Neural cell (in vitro differentiated cells): ENCODE measurements around the gene LANCL2. TPM values are rescaled to one million over a fixed set of nuclear protein-coding genes. Genes with fewer than 3 reads are reported as not detected.

ENCODE experiments used
- H2AFZ ChIP-seq: fragments of 200-600, 300-800 bp; sonication (generic), shearing (Covaris generic); 2 replicates; pipeline ENCODE4 v1.6.0; 2014; ENCODE audit warnings: low read depth, mild to moderate bottlenecking, antibody characterized with exemption, low read length, moderate library complexity
- H3F3A ChIP-seq: fragments of 200-600 bp; shearing (Covaris generic); 2 replicates; pipeline ENCODE4 v1.6.1; 2016; ENCODE audit warnings: mild to moderate bottlenecking, moderate library complexity, mixed read lengths, antibody characterized with exemption, low read length; ENCODE audit not compliant: insufficient read depth, poor library complexity, severe bottlenecking
- H3K27ac ChIP-seq: fragments of 200-600, 300-800 bp; sonication (generic), shearing (Covaris generic); 2 replicates; pipeline ENCODE4 v1.5.1; 2014; ENCODE audit warnings: mild to moderate bottlenecking, low read length, moderate library complexity
- H3K27me3 ChIP-seq: fragments of 300-800, 200-600 bp; sonication (generic), shearing (Covaris generic); 2 replicates; pipeline ENCODE4 v1.6.0; 2014; ENCODE audit warnings: mild to moderate bottlenecking, low read depth, low read length, moderate library complexity; ENCODE audit not compliant: insufficient read depth
- H3K36me3 ChIP-seq: fragments of 300-800, 200-600 bp; sonication (generic), shearing (Covaris generic); 2 replicates; pipeline ENCODE4 v1.5.1; 2014; ENCODE audit warnings: mild to moderate bottlenecking, antibody characterized with exemption, low read length, moderate library complexity; ENCODE audit not compliant: insufficient read depth
- H3K4me2 ChIP-seq: fragments of 300-800, 200-600 bp; sonication (generic), shearing (Covaris generic); 2 replicates; pipeline ENCODE4 v1.6.0; 2014; ENCODE audit warnings: mild to moderate bottlenecking, low read length
- H3K4me3 ChIP-seq: fragments of 300-800, 200-600 bp; sonication (generic), shearing (Covaris generic); 2 replicates; pipeline ENCODE4 v1.5.1; 2014; ENCODE audit warnings: mild to moderate bottlenecking, low read length, moderate library complexity
- H3K79me2 ChIP-seq: fragments of 200-600 bp; shearing (Covaris generic); replicated peaks from 2 replicates; pipeline ENCODE4 v1.6.0; 2014; ENCODE audit warnings: mild to moderate bottlenecking, low read length, moderate library complexity; ENCODE audit not compliant: insufficient read depth
- H3K9ac ChIP-seq: fragments of 300-800, 200-600 bp; sonication (generic), shearing (Covaris generic); 2 replicates; pipeline ENCODE4 v1.6.1; 2016; ENCODE audit warnings: mild to moderate bottlenecking, low read length, mixed read lengths
- H3K9me2 ChIP-seq: fragments of 200-600 bp; shearing (Covaris generic); 2 replicates; pipeline ENCODE4 v1.6.1; 2016; ENCODE audit warnings: mild to moderate bottlenecking, low read length, mixed read lengths; ENCODE audit not compliant: insufficient read depth
- H3K9me3 ChIP-seq: fragments of 200-600, 300-800 bp; sonication (generic), shearing (Covaris generic); 2 replicates; pipeline ENCODE4 v1.6.1; 2016; ENCODE audit warnings: mild to moderate bottlenecking, mixed run types, low read length, moderate library complexity, mixed read lengths
- H4K20me1 ChIP-seq: fragments of 200-600 bp; shearing (Covaris generic); 2 replicates; pipeline ENCODE4 v1.6.1; 2016; ENCODE audit warnings: mild to moderate bottlenecking, mixed run types; ENCODE audit not compliant: insufficient read depth
- EP300 ChIP-seq: fragments of 450-650 bp; conservative IDR thresholded peaks from 2 replicates; pipeline ENCODE4 v1.6.1; 2014; ENCODE audit warnings: antibody characterized with exemption, mild to moderate bottlenecking, moderate library complexity; ENCODE audit not compliant: poor library complexity, severe bottlenecking
- EZH2 ChIP-seq: fragments of 200-600, 300-800 bp; shearing (Covaris generic), sonication (generic); IDR thresholded peaks from 2 replicates; pipeline ENCODE4 v1.6.1; 2014; ENCODE audit warnings: antibody characterized with exemption, low read length, borderline replicate concordance, mild to moderate bottlenecking; ENCODE audit not compliant: insufficient read depth, poor library complexity, severe bottlenecking
- MXI1 ChIP-seq: fragments of 450-650 bp; conservative IDR thresholded peaks from 2 replicates; pipeline ENCODE4 v1.6.1; 2014; ENCODE audit warnings: antibody characterized with exemption, mild to moderate bottlenecking; ENCODE audit not compliant: poor library complexity, severe bottlenecking
- POLR2AphosphoS5 ChIP-seq: IDR thresholded peaks from 2 replicates; pipeline ENCODE4 v1.6.1; 2012
- RAD21 ChIP-seq: fragments of 450-650 bp; conservative IDR thresholded peaks from 2 replicates; pipeline ENCODE4 v1.6.1; 2014; ENCODE audit warnings: antibody characterized with exemption, mild to moderate bottlenecking, moderate library complexity
- SMC3 ChIP-seq: fragments of 450-650 bp; conservative IDR thresholded peaks from 2 replicates; pipeline ENCODE4 v1.6.1; 2014; ENCODE audit warnings: antibody characterized with exemption, mild to moderate bottlenecking, moderate library complexity; ENCODE audit not compliant: poor library complexity
- TAF1 ChIP-seq: IDR thresholded peaks from 2 replicates; pipeline ENCODE4 v1.6.1; 2012; ENCODE audit warnings: low read depth
- polyA plus RNA-seq: library from polyadenylated mRNA; depleted of rRNA; stranded (reverse); fragments of >200 nt; gene quantifications from 2 replicates; pipeline ENCODE4 v1.2.3, GENCODE V29; 2014
- TF ChIP-seq, protein P1 (sequence below): IDR thresholded peaks from 2 replicates; pipeline ENCODE4 v1.6.1; 2012; ENCODE audit warnings: borderline replicate concordance
- TF ChIP-seq, protein P2 (sequence below): fragments of 450-650 bp; IDR thresholded peaks from 2 replicates; pipeline ENCODE4 v1.5.1; 2014; ENCODE audit warnings: antibody characterized with exemption, mild to moderate bottlenecking, moderate library complexity; ENCODE audit not compliant: poor library complexity, severe bottlenecking

The LANCL2 gene
- polyA plus RNA-seq, 1 donor from 2014 or later, result 51.2 TPM

DNA sequence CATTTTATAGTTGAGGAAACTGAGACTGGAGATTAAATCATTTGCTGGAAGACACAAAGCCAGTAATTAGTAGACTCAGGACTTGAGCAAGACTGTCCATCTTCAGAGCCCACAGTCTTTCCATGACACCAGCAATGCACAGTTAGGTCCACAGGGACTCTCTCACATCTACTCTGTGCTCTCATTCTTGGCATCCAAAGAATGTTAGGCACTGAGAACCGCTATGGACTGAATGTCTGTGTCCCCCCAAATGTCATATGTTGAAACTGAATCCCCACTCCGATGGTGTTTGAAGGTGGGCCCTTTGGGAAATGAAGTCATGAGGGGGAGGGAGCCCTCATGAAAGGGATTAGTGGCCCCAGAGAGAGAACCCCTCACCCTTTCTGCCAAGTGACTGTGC, 100.6 kb downstream of the LANCL2 start:
- H3K4me2 ChIP-seq, result no peak overlapping the region
- no peak overlapping the region for H3K9ac ChIP-seq
- H3F3A ChIP-seq, result no peaks in the 10 kb centered on the region
- no peak overlapping the region for H2AFZ ChIP-seq
- H3K27me3 ChIP-seq, result no peaks in the 10 kb centered on the region
- H3K9me3 ChIP-seq, result no peaks in the 10 kb centered on the region
- no peaks in the 10 kb centered on the region for H3K9me2 ChIP-seq
- H4K20me1 ChIP-seq, result no peaks in the 10 kb centered on the region
- TF ChIP-seq TAF1 (no peak), RAD21 (no peak), SMC3 (no peak), POLR2AphosphoS5 (no peak), EZH2 (no peak), EP300 (no peak), MXI1 (no peak)
- TF ChIP-seq, protein P1, sequence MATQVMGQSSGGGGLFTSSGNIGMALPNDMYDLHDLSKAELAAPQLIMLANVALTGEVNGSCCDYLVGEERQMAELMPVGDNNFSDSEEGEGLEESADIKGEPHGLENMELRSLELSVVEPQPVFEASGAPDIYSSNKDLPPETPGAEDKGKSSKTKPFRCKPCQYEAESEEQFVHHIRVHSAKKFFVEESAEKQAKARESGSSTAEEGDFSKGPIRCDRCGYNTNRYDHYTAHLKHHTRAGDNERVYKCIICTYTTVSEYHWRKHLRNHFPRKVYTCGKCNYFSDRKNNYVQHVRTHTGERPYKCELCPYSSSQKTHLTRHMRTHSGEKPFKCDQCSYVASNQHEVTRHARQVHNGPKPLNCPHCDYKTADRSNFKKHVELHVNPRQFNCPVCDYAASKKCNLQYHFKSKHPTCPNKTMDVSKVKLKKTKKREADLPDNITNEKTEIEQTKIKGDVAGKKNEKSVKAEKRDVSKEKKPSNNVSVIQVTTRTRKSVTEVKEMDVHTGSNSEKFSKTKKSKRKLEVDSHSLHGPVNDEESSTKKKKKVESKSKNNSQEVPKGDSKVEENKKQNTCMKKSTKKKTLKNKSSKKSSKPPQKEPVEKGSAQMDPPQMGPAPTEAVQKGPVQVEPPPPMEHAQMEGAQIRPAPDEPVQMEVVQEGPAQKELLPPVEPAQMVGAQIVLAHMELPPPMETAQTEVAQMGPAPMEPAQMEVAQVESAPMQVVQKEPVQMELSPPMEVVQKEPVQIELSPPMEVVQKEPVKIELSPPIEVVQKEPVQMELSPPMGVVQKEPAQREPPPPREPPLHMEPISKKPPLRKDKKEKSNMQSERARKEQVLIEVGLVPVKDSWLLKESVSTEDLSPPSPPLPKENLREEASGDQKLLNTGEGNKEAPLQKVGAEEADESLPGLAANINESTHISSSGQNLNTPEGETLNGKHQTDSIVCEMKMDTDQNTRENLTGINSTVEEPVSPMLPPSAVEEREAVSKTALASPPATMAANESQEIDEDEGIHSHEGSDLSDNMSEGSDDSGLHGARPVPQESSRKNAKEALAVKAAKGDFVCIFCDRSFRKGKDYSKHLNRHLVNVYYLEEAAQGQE, result no peak
- TF ChIP-seq, protein P2, sequence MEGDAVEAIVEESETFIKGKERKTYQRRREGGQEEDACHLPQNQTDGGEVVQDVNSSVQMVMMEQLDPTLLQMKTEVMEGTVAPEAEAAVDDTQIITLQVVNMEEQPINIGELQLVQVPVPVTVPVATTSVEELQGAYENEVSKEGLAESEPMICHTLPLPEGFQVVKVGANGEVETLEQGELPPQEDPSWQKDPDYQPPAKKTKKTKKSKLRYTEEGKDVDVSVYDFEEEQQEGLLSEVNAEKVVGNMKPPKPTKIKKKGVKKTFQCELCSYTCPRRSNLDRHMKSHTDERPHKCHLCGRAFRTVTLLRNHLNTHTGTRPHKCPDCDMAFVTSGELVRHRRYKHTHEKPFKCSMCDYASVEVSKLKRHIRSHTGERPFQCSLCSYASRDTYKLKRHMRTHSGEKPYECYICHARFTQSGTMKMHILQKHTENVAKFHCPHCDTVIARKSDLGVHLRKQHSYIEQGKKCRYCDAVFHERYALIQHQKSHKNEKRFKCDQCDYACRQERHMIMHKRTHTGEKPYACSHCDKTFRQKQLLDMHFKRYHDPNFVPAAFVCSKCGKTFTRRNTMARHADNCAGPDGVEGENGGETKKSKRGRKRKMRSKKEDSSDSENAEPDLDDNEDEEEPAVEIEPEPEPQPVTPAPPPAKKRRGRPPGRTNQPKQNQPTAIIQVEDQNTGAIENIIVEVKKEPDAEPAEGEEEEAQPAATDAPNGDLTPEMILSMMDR, result no peak
- H3K4me3 ChIP-seq, result no peak overlapping the region
- peaks cover 7% of the 10 kb centered on the region for H3K36me3 ChIP-seq
- H3K27ac ChIP-seq, result no peak overlapping the region
- no peaks in the 10 kb centered on the region for H3K79me2 ChIP-seq

GRCh38 chr7:55467047-55467593, 102.0 kb downstream of the LANCL2 start:
- H3K9ac ChIP-seq, result no peak overlapping the region
- TF ChIP-seq EP300, result no peak
- TF ChIP-seq, protein P2, result no peak
- TF ChIP-seq, protein P1, result no peak
- no peak for TF ChIP-seq POLR2AphosphoS5
- TF ChIP-seq EZH2, result no peak
- no peak for TF ChIP-seq MXI1
- no peak for TF ChIP-seq RAD21
- no peak for TF ChIP-seq TAF1
- TF ChIP-seq SMC3, result no peak
- peaks cover 7% of the 10 kb centered on the region for H3K36me3 ChIP-seq
- no peaks in the 10 kb centered on the region for H3K79me2 ChIP-seq
- no peaks in the 10 kb centered on the region for H3F3A ChIP-seq
- H3K4me2 ChIP-seq, result no peak overlapping the region
- H3K9me3 ChIP-seq, result no peaks in the 10 kb centered on the region
- H4K20me1 ChIP-seq, result no peaks in the 10 kb centered on the region
- no peaks in the 10 kb centered on the region for H3K27me3 ChIP-seq
- H2AFZ ChIP-seq, result no peak overlapping the region
- no peak overlapping the region for H3K27ac ChIP-seq
- H3K4me3 ChIP-seq, result no peak overlapping the region
- no peaks in the 10 kb centered on the region for H3K9me2 ChIP-seq
